DOHH2 (cell line): ENCODE data around the gene ABI1.

ENCODE experiments used
- CTCF ChIP-seq: fragments of 200-600 bp; sonication (generic); IDR thresholded peaks from one replicate; pipeline ENCODE4 v1.5.1; 2014; ENCODE audit warnings: antibody characterized with exemption, mild to moderate bottlenecking, low read depth, low read length; ENCODE audit not compliant: poor library complexity, severe bottlenecking
- EZH2phosphoT487 ChIP-seq: fragments of 200-600 bp; sonication (generic); IDR thresholded peaks from 2 replicates; pipeline ENCODE4 v1.6.1; 2017; ENCODE audit warnings: borderline replicate concordance, mild to moderate bottlenecking, antibody characterized with exemption, low read length, moderate library complexity, mixed read lengths

GRCh38 chr10:26698909-26699308, 161.8 kb downstream of the ABI1 start:
- TF ChIP-seq CTCF (no peak), EZH2phosphoT487 (no peak)
